ENCODE data around the gene SMLR1.

Gene SMLR1

DNA sequence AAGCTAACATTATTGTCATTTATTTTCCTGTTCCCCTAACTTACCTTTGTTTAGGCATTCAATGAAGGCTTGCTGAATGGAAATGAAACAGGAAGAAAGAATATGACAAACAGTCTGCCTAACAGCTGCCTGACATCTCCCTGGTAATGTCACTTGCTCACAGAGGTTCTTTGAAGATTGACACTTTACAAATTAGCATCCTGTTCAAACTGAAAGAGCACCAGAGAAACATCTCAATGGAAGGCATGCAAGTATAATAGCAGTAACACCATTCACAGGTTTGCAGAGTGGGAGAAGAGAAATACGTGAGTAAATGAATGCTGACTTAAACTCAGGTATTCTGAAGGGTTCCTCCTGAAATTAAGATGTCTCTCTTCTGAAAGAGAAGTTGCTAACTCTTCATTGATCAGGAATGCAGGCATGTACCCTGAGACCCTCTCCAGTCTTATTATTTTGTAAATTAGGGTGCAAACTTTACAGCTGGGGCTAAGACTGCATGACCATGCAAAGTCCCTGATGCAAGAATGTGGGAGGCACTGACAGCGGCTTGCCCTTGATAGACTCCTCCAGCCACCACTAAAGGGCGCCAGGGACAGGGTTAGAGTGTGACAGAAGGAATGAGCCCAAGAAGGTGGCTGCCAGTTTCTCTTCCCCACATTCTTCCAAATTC is 1.3 kb upstream of the SMLR1 start:
- no peak for DNase-seq (ENCODE audit: low spot score)

DNA sequence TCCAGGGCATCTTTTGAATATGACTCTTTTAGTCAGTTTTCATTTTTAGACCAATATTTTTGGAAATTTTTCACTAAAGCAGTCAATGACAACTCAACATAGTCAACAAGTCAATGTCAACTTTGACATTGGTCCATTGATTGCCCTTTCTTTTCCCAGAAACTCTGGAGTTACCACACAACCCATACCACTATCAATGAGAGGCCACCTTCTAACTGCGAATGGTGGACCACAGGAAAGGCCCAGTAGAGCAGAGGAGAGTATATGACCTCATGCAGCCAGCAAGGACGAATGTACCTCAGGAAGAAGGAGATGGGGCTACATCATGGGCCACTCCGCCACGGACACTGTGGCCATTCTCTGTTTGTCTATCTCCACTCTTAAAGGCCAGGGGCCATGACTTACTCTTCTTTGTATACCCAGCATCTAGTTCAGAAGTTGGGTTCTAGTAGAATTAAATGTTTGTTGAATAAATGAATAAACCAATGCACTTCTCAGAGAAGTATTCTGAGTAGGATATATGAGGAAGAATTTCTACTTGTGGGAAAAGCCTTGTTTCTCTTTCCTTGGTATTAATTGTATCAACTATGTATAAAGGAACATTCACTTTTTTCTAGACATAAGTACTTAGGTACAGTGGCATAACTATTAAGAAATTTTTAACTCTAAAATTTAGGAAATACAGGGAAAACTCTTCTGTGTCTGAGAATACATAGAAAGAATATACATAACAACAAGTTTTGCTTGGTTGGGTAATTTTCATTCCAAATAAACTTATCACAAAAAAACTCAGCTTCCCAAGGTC is 562 bp upstream of the SMLR1 start:
- no peak for DNase-seq (ENCODE audit: low spot score)

DNA sequence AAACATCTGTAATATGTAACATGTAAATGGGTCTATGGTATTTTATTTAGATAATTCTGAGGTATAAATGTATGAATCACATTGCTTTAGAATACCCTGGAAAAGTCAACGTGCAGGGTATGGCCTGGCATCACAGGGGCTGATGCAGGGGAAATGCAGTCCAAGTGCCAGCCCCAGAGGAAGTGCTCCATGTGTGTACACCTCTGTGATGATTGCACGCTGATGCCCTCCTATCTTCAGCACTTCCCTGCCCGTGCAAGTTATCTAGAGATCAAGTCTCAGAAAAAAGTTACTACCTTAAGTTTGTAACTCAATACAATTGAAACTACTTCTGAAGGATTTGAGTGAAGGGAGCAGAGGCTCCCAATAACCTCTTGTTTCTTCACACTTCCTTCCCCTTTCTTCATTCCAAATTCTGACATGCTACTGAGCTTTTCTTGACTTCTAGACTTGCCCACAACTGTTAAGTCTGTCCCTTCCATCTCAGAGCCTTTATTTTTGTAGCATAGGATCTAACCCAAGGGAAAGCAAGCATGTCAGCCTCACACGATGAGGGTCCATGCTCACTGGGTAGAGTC is 2.2 kb downstream of the SMLR1 start:
- DNase-seq (ENCODE audit: low spot score), result no peak

DNA sequence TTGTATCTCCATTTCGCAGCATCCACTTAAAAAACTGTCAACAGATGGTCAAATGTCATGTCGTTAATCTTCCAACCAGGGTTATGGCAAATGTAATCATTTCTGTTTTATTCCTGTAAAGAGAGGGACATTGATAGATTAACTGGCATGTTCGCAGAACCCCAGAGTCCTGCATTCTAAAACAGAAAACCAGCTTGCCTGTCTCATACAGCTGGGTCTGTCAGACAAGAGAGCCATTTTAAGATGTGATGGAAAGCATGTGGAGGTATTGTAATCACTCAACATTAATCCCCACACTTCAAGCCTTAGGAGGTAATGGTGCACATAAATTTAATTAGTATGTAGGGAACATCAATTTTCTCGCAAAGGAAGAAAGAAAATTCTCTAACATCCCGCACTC is 4.4 kb downstream of the SMLR1 start:
- DNase-seq (ENCODE audit: low spot score), result no peak

GRCh38 chr6:130833569-130833968 is 6.4 kb downstream of the SMLR1 start:
- DNase-seq (ENCODE audit: low spot score), result no peak

GRCh38 chr6:130834482-130835251 is 7.5 kb downstream of the SMLR1 start:
- no peak for DNase-seq (ENCODE audit: low spot score)

DNA sequence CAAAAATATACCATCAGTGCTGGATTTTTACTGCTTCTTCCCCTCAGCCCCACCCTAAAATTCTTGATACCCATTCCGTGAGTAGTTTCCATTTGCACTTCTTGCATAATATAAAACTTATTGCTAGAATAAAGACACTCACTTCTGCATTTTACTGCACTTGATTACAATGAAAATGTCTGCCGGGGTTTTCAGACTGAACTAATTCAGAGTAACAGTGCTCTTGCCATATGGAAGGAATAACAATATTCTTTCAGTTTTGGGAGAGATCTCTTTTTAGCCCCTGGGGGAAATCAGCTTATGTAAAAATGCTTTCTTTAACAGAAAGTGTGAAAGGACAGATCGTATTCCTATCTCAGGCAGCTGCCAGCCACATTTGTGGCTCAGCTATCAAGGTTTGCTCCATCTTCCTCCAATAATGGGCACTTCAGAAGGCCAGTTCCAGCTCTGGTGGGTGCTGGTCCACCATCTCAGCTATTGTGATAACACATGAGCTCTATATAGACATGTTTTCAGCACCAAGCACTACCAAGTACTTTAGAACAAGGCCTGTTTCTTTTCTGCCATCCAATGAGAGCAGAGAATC is 8.9 kb downstream of the SMLR1 start:
- no peak for DNase-seq (ENCODE audit: low spot score)

GRCh38 chr6:130837067-130837466 is 9.9 kb downstream of the SMLR1 start:
- DNase-seq (ENCODE audit: low spot score), result no peak

DNA sequence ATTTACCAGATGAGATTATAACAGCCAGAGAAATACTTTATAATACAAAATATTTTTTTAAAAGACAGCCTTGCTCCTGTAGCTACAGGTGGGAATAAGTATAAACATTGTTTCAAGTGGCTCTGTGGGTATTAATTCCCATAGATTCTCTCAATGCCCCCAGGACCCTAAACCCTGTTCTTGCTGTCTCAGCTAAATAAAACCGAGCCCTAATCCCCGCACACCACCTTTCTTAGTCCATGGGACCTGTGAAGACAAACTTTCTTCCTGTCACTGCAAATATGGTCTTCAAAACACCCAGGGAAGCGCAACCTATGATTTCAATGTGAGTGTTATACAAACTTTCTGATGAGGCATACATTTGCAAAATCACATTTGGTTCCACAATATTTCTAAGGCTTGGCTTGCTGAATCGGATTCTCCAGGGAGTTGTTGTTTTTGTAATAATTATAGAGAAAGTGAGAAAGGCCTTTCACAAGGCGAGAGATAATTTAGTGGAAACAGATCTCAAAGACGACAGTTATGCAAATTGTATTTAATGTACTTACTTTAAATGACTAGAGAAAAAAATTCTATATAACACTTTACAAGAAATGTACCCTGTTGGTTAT is 11.1 kb downstream of the SMLR1 start:
- DNase-seq (ENCODE audit: low spot score), result no peak

DNA sequence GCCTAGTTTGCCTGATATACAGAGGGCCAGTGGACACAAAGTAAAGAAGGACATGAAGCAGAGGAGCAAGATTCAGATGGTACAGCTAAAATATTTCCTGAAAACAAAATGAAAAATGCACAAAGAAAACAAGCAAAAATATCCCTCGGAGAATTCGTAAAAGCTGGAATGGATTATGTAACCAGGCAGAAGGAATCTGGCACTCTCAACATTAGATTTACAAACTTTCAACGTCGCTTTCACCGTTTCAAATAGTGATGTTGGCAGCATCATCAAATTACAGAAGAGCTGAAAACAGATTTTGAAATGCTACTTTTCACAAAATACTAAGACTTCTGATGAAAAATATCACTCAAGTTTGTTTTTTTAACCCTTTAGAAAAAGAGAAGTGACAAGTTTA is 11.7 kb downstream of the SMLR1 start:
- no peak for DNase-seq (ENCODE audit: low spot score)

GRCh38 chr6:130839379-130839778 is 12.2 kb downstream of the SMLR1 start:
- no peak for DNase-seq (ENCODE audit: low spot score)

GRCh38 chr6:130840050-130840449 is 12.8 kb downstream of the SMLR1 start:
- DNase-seq (ENCODE audit: low spot score), result no peak

DNA sequence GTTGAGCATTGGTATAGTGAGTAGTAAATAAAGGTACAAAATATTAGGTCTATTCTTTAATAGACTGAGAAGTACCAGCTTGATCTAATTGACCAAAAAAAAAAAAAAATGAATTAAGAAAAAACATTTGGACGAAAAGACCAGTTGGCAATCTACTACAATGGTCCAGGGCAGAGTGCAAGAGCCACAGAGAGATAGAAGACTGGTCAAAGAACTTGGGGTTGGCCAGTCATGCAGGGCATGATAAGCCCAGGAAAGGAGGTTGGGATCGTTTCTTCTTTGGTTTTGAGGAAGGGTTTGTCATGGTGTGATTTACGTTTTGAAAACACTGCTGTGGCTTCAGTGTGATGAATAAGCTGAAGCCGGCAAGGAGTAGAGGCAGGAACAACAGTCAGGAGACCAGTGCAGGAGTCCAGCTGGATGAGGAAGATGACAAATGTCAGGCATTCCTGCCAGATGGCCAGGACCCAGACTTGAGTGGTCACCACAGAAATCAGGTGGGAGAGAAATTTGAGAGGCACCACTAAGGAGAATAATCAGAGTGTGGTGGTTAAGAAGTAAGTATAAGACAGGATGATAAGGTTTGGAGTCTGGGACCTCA is 14.0 kb downstream of the SMLR1 start:
- no peak for DNase-seq (ENCODE audit: low spot score)

GRCh38 chr6:130843575-130844320 is 16.5 kb downstream of the SMLR1 start:
- peak; percentile 36 for DNase-seq (ENCODE audit: low spot score)

- no peak for DNase-seq (ENCODE audit: low spot score)
Measured at GRCh38 chr6:130846501-130846900, 19.3 kb downstream of the SMLR1 start.

GRCh38 chr6:130847001-130847910 is 20.1 kb downstream of the SMLR1 start:
- DNase-seq (ENCODE audit: low spot score), result no peak

- DNase-seq (ENCODE audit: low spot score), result peak; percentile 49
Measured at GRCh38 chr6:130848945-130849344, 21.7 kb downstream of the SMLR1 start.

- no peak for DNase-seq (ENCODE audit: low spot score)
Measured at GRCh38 chr6:130849594-130849993, 22.4 kb downstream of the SMLR1 start.

DNA sequence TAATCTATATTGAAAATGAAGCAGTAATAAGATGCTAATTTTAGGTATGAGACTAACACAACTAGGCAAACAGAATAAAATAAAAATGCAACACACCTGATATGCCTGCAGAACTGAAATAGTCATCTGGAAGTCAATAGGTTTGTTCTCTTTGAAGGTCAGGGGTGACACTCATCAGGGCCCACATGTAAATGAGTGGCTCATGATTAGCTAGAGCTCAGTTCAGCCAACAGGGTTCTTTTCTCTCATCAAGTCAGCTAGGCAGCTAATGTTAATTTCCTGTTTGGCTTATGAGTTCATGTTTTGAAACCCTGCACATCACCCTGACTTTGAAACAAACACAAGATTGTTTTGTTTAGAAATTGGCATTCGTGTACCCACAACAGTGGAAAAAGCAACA is 23.8 kb downstream of the SMLR1 start:
- peak; percentile 22 for DNase-seq (ENCODE audit: low spot score)
